ENCODE data around the gene HNRNPUL2. TPM values are rescaled to one million over a fixed set of nuclear protein-coding genes. Genes with fewer than 3 reads are reported as not detected.
"Not testable (repeated sequence)": the region's sequence is repeated elsewhere in the genome, so short reads cannot be mapped to it uniquely, and the experiment has no call there.

HNRNPUL2 gene
- 65.1 TPM for polyA plus RNA-seq
- long read RNA-seq, donor 1, full-length matches to known transcripts, result 4 of 4 reads
- long read RNA-seq, donor 1, partial matches to known transcripts, result 0 of 4 reads
- long read RNA-seq, donor 1, other reads (novel, unspliced or antisense), result 0 of 4 reads
- long read RNA-seq, donor 2, full-length matches to known transcripts, result 7 of 7 reads
- long read RNA-seq, donor 2, partial matches to known transcripts, result 0 of 7 reads
- long read RNA-seq, donor 2, other reads (novel, unspliced or antisense), result 0 of 7 reads
- long read RNA-seq, donor 3, result 0 reads
- long read RNA-seq, donor 4, partial matches to known transcripts, result 5 of 5 reads
- long read RNA-seq, donor 4, other reads (novel, unspliced or antisense), result 0 of 5 reads
- long read RNA-seq, donor 5, full-length matches to known transcripts, result 4 of 4 reads
- long read RNA-seq, donor 5, partial matches to known transcripts, result 0 of 4 reads
- long read RNA-seq, donor 5, other reads (novel, unspliced or antisense), result 0 of 4 reads
- long read RNA-seq, donor 6, full-length matches to known transcripts, result 8 of 14 reads
- long read RNA-seq, donor 6, partial matches to known transcripts, result 6 of 14 reads
- long read RNA-seq, donor 6, other reads (novel, unspliced or antisense), result 0 of 14 reads
- long read RNA-seq, donor 7, full-length matches to known transcripts, result 6 of 6 reads
- long read RNA-seq, donor 7, partial matches to known transcripts, result 0 of 6 reads
- long read RNA-seq, donor 7, other reads (novel, unspliced or antisense), result 0 of 6 reads
- long read RNA-seq, donor 8, full-length matches to known transcripts, result 5 of 13 reads
- long read RNA-seq, donor 8, partial matches to known transcripts, result 8 of 13 reads
- long read RNA-seq, donor 8, other reads (novel, unspliced or antisense), result 0 of 13 reads
- long read RNA-seq, donor 9, full-length matches to known transcripts, result 3 of 3 reads
- long read RNA-seq, donor 9, partial matches to known transcripts, result 0 of 3 reads
- long read RNA-seq, donor 9, other reads (novel, unspliced or antisense), result 0 of 3 reads
- long read RNA-seq, donor 10, full-length matches to known transcripts, result 11 of 11 reads
- long read RNA-seq, donor 10, partial matches to known transcripts, result 0 of 11 reads
- long read RNA-seq, donor 10, other reads (novel, unspliced or antisense), result 0 of 11 reads
- long read RNA-seq, donor 11, full-length matches to known transcripts, result 4 of 4 reads
- long read RNA-seq, donor 11, partial matches to known transcripts, result 0 of 4 reads
- long read RNA-seq, donor 11, other reads (novel, unspliced or antisense), result 0 of 4 reads

DNA sequence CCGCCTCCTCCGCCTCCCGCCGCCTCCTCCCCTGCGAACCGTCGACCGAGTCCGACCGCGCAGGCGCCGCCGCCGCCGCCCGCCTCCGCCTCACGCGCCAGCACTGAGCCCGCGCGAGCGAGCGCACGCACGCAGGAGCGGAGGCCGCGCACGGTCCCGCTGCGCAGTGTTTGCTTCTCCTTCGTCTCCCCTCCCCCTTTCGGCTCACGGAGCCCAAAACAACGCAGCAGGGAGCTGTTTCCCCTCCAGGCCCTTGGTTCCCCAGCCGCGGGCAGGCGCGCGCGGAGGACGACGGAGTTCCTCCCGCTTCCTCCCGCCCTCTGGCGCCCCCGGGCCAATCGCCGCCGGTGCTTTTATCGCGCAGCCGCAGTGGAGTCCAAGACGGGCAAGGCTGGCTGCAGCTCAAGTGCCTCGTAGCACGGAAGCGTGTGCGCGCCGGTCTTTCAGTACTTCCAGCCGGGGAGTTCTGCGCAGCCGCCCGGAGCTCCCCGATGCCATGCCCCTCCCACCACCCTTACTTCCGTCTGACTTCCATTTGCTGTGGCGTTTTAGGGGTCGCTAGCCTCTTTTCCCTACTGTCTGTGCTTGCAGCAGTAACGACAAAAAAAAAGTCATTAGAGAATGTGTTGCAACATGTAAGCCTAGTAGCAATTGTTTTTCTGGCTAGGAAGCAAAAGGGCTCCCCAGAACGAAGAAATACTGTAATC is at the start of gene HNRNPUL2:
Gene HNRNPUL2, minus strand, starts transcription at position 293 of the 707 bp plus-strand sequence. CDS start 301 bp downstream, outside the sequence.
- no peaks in the 10 kb centered on the region for H3K27me3 ChIP-seq (ENCODE audit: control insufficient read depth, insufficient read depth, low read length)
- peak within 1 kb of the TSS; percentile 66 for H3K4me3 ChIP-seq (ENCODE audit: low read length)
- DNase-seq, result peak; percentile 99
- H3K9me3 ChIP-seq (ENCODE audit: control insufficient read depth, low read depth, low read length), result no peaks in the 10 kb centered on the region
- no CpG with 5 or more reads among the region's 72 CpGs for WGBS (ENCODE audit: insufficient coverage, low lambda C conversion rate)
- H3K36me3 ChIP-seq (ENCODE audit: control insufficient read depth, insufficient read depth, low read length), result peaks cover 18% of the 10 kb centered on the region
- H3K27ac ChIP-seq (ENCODE audit: low read length), result peak within 1 kb of the TSS; percentile 90
- no peaks in the 10 kb centered on the region for H3K4me1 ChIP-seq (ENCODE audit: control insufficient read depth, insufficient read depth, low read length)

DNA sequence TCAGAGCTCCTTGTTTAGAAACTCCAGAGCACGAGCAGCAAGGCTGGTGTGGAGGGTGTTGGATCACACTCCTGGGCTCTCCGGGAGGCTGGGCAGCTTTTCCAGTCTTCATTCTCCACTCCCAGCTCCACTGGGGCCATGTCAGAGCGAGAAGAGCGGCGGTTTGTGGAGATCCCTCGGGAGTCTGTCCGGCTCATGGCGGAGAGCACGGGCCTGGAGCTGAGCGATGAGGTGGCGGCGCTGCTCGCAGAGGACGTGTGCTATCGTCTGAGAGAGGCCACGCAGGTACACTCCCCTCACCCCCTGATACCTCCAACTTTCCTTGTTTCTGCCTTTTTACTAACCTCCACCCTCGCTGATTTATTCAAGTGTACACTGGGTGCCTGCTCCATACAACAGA is 48.4 kb upstream of the HNRNPUL2 start:
- no CpG with 5 or more reads among the region's 17 CpGs for WGBS (ENCODE audit: insufficient coverage, low lambda C conversion rate)
- Histone ChIP-seq H3K4me1 (ENCODE audit: control insufficient read depth, insufficient read depth, low read length) (peaks cover 8% of the 10 kb centered on the region), H3K4me3 (ENCODE audit: low read length) (no peak overlapping the region), H3K27ac (ENCODE audit: low read length) (no peak overlapping the region), H3K36me3 (ENCODE audit: control insufficient read depth, insufficient read depth, low read length) (peaks cover 46% of the 10 kb centered on the region), H3K9me3 (ENCODE audit: control insufficient read depth, low read depth, low read length) (no peaks in the 10 kb centered on the region), H3K27me3 (ENCODE audit: control insufficient read depth, insufficient read depth, low read length) (no peaks in the 10 kb centered on the region)
- DNase-seq, result no peak

DNA sequence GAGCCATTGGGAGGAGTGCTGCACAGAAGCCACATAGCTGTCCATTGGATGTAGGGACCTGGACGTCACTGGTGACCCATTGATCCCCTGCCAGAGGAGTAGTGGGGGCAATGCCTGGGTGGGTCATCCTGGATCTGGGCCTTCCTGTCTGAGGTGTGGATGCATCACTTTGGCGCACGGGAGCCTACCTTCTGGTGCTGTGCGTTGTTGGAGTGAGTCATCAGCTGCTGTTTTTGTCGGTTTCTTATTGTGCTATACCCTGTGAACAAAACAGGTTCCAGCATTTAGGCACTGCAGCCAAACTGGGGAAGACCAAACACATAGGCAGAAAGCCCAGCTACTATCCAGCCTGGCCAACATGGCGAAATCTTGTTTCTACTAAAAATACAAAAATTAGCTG is 47.1 kb upstream of the HNRNPUL2 start:
- peaks cover 10% of the 10 kb centered on the region for H3K4me1 ChIP-seq (ENCODE audit: control insufficient read depth, insufficient read depth, low read length)
- H3K27me3 ChIP-seq (ENCODE audit: control insufficient read depth, insufficient read depth, low read length), result no peaks in the 10 kb centered on the region
- no CpG with 5 or more reads among the region's 6 CpGs for WGBS (ENCODE audit: insufficient coverage, low lambda C conversion rate)
- H3K27ac ChIP-seq (ENCODE audit: low read length), result no peak overlapping the region
- no peaks in the 10 kb centered on the region for H3K9me3 ChIP-seq (ENCODE audit: control insufficient read depth, low read depth, low read length)
- H3K4me3 ChIP-seq (ENCODE audit: low read length), result no peak overlapping the region
- no peak for DNase-seq
- H3K36me3 ChIP-seq (ENCODE audit: control insufficient read depth, insufficient read depth, low read length), result peaks cover 40% of the 10 kb centered on the region

- no peaks in the 10 kb centered on the region for H3K27me3 ChIP-seq (ENCODE audit: control insufficient read depth, insufficient read depth, low read length)
- 40% methylated on average over 2 of the region's 60 CpGs for WGBS (ENCODE audit: insufficient coverage, low lambda C conversion rate)
- H3K36me3 ChIP-seq (ENCODE audit: control insufficient read depth, insufficient read depth, low read length), result peaks cover 30% of the 10 kb centered on the region
- H3K4me1 ChIP-seq (ENCODE audit: control insufficient read depth, insufficient read depth, low read length), result peaks cover 10% of the 10 kb centered on the region
- DNase-seq, result peak; percentile 94 to 98
- H3K4me3 ChIP-seq (ENCODE audit: low read length), result peak within 1 kb of the TSS; percentile 73
- H3K9me3 ChIP-seq (ENCODE audit: control insufficient read depth, low read depth, low read length), result no peaks in the 10 kb centered on the region
- H3K27ac ChIP-seq (ENCODE audit: low read length), result peak within 1 kb of the TSS; percentile 93
Observed at GRCh38 chr11:62771144-62772021, 44.1 kb upstream of the HNRNPUL2 start, which contains the start of gene TAF6L. Gene TAF6L, plus strand, starts transcription at chr11:62771396. Its CDS starts 4,388 bp downstream, at chr11:62775784.

DNA sequence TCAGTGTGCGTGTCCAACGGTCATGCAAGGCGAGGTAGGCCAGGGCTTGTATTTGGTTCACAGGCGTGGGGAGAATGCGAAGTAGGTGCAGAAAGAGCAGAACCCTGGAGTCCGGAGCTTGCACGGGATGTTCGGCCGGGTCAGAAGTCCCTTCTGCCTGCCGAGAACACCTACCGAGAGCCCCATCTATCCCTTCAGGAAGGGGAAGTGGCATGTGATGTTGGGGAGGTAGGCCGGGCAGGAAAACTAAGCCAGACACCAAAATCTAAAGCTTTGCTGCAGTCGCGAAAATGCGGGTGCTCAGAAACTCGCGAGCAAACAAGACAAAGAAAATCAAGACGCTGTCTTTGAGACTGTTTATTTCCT is 43.5 kb upstream of the HNRNPUL2 start:
- no peak for DNase-seq
- peak overlapping the region; percentile 93 for H3K27ac ChIP-seq (ENCODE audit: low read length)
- H3K4me3 ChIP-seq (ENCODE audit: low read length), result peak overlapping the region; percentile 73
- peaks cover 31% of the 10 kb centered on the region for H3K36me3 ChIP-seq (ENCODE audit: control insufficient read depth, insufficient read depth, low read length)
- H3K9me3 ChIP-seq (ENCODE audit: control insufficient read depth, low read depth, low read length), result no peaks in the 10 kb centered on the region
- no peaks in the 10 kb centered on the region for H3K27me3 ChIP-seq (ENCODE audit: control insufficient read depth, insufficient read depth, low read length)
- peaks cover 10% of the 10 kb centered on the region for H3K4me1 ChIP-seq (ENCODE audit: control insufficient read depth, insufficient read depth, low read length)
- 0% methylated on average over 5 of the region's 18 CpGs for WGBS (ENCODE audit: insufficient coverage, low lambda C conversion rate)

- DNase-seq; H3K9me3 ChIP-seq (ENCODE audit: control insufficient read depth, low read depth, low read length); H3K36me3 ChIP-seq (ENCODE audit: control insufficient read depth, insufficient read depth, low read length); H3K27ac ChIP-seq (ENCODE audit: low read length); H3K27me3 ChIP-seq (ENCODE audit: control insufficient read depth, insufficient read depth, low read length): not testable (repeated sequence)
- whole genome bisulfite sequencing (ENCODE audit: insufficient coverage, low lambda C conversion rate), result no CpG with 5 or more reads among the region's 9 CpGs
- peak overlapping the region; percentile 91 for H3K4me3 ChIP-seq (ENCODE audit: low read length)
- peaks cover 13% of the 10 kb centered on the region for H3K4me1 ChIP-seq (ENCODE audit: control insufficient read depth, insufficient read depth, low read length)
Observed at GRCh38 chr11:62760867-62761227, 33.6 kb upstream of the HNRNPUL2 start.

- Histone ChIP-seq H3K27ac (ENCODE audit: low read length) (no peak overlapping the region), H3K4me1 (ENCODE audit: control insufficient read depth, insufficient read depth, low read length) (peaks cover 21% of the 10 kb centered on the region), H3K9me3 (ENCODE audit: control insufficient read depth, low read depth, low read length) (no peaks in the 10 kb centered on the region), H3K36me3 (ENCODE audit: control insufficient read depth, insufficient read depth, low read length) (peaks cover 3% of the 10 kb centered on the region), H3K27me3 (ENCODE audit: control insufficient read depth, insufficient read depth, low read length) (no peaks in the 10 kb centered on the region), H3K4me3 (ENCODE audit: low read length) (no peak overlapping the region)
- no CpG with 5 or more reads among the region's 9 CpGs for WGBS (ENCODE audit: insufficient coverage, low lambda C conversion rate)
- no peak for DNase-seq
Observed at GRCh38 chr11:62757846-62758788, 30.9 kb upstream of the HNRNPUL2 start.

GRCh38 chr11:62755086-62755615 is 27.9 kb upstream of the HNRNPUL2 start:
- H3K27ac ChIP-seq (ENCODE audit: low read length), result no peak overlapping the region
- no peak overlapping the region for H3K4me3 ChIP-seq (ENCODE audit: low read length)
- 0% methylated on average over 1 of the region's 10 CpGs for WGBS (ENCODE audit: insufficient coverage, low lambda C conversion rate)

More at GRCh38 chr11:62755086-62755615, 27.9 kb upstream of the HNRNPUL2 start:
- Histone ChIP-seq H3K9me3 (ENCODE audit: control insufficient read depth, low read depth, low read length) (no peaks in the 10 kb centered on the region), H3K4me1 (ENCODE audit: control insufficient read depth, insufficient read depth, low read length) (peaks cover 14% of the 10 kb centered on the region), H3K27me3 (ENCODE audit: control insufficient read depth, insufficient read depth, low read length) (no peaks in the 10 kb centered on the region), H3K36me3 (ENCODE audit: control insufficient read depth, insufficient read depth, low read length) (peaks cover 16% of the 10 kb centered on the region)
- DNase-seq, result no peak
